Stimulated activated CD4-positive, alpha-beta T cell treated with anti-CD3 and anti-CD28 coated beads, Interleukin-12 subunit alpha, Interleukin-12 subunit beta, amount 100 ng/mL, for 48 hours (primary cell): ENCODE measurements around the gene PRKAA1.

Source experiments
- DNase-seq, 3 donors: peaks; one replicate each; pipeline ENCODE4 v3.0.0-alpha.2; 2020; ENCODE audit warnings: low read depth in 2 of 3, low spot score in 1 of 3

The PRKAA1 gene

DNA sequence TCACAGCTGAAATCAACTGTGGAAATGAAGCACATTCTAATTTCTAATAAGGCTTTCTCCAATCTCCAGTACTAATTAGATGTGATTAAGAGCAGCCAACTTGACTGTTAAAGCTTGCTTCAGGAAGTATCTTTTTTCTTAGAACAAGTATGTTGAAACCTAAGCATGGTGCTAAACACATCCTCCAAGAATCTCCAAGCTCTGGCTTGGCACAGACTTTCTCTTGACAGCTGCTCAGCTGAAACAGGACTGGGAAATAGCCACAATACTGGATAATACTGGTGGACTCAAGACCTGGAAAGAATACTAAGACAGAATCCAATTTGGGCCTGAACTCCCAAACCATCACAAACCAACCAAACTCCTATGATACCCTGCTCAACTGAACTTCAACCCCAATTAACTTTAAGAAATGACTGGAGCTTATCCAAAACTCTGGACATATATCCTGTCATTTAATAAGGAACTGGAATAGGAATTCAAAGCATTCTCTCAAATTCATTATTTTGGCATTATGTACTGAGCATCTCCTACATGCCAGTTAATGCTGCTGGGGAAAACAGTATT is 16.2 kb downstream of the PRKAA1 start:
- no peak for DNase-seq

DNA sequence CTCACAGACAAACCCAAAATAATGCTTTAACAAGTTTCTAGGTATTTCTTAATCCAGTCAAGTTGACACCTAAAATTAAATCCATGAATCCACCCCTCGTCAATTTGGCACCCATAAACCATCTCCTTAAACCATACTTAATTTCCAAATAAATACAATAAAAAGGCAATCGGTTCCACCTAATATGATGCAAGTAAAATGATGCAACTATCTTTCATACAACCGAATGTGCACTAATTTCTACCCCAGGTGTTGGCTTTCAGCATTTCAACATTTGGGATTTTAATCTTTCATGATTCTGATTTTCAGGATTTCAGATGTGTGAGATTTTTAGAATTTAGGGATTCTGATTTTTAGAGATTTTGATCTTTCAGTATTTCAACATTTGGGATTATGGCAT is 17.3 kb downstream of the PRKAA1 start:
- no peak for DNase-seq

DNA sequence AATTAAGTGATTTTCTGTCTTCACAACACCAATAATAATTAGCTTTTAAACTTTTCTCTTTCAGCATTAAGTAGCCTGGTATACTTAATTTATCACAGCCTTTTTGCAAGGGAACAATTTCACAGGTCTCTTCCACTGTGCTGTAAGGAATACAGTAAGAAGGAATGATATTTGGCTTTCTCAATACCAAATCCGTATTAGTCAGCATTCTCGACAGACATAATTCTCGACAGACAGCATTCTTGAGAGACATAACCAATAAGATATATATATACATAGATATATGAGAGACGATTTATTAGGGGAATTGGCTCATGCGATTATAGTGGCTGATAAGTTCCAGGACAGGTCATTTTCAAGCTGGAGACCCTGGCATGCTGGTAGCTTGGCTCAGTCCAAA is 18.0 kb downstream of the PRKAA1 start:
- no peak for DNase-seq

DNA sequence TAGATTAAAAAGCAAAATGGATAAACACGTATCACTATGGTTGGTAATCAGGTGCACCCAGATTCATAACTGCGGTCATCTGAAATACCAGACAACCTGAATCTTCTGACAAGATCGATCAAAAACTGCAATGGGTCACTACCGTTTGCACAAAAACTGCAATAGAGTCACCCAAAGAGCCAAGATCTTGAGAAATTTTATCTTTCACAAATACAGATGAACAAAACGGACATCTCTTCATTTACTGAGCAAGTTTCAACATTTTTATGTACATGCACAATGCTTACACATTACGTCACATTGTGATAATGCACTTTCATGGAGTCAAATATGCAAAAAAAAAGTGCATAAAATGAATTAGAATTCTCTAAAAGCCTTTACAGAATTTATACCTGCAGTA is 18.6 kb downstream of the PRKAA1 start:
- DNase-seq, result no peak

DNA sequence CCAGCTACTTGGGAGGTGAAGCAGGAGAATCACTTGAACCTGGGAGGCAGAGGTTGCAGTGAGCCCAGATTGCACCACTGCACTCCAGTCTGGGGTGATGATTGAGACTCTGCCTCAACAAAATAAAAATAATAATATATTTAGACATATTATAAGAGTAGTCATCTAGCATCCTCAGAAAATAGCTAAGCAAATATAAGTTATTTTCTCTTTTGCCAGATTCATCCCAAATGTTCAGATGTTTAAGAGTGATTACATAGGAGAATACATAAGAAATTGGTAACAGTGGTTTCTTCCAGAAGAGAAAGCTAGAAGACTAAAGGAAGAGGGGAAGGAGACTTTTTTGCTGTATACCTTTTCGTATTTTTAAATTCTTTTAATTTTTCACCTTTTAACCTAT is 20.0 kb downstream of the PRKAA1 start:
- DNase-seq, result no peak

DNA sequence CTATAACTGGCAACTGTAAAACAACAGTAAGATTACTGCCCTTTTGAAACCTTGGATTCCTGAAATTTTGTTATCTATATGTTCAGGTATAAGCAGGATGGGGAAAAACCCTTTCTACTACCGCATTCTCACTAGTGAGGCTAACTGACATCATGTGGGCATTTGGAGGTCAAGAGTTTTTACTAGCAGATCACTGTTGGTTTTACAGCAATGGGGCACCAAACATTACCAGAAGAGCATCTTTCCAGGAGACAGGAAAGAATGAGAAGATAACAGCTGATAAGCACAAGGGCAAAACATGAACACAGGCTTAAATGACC is 21.6 kb downstream of the PRKAA1 start:
- DNase-seq, result no peak

DNA sequence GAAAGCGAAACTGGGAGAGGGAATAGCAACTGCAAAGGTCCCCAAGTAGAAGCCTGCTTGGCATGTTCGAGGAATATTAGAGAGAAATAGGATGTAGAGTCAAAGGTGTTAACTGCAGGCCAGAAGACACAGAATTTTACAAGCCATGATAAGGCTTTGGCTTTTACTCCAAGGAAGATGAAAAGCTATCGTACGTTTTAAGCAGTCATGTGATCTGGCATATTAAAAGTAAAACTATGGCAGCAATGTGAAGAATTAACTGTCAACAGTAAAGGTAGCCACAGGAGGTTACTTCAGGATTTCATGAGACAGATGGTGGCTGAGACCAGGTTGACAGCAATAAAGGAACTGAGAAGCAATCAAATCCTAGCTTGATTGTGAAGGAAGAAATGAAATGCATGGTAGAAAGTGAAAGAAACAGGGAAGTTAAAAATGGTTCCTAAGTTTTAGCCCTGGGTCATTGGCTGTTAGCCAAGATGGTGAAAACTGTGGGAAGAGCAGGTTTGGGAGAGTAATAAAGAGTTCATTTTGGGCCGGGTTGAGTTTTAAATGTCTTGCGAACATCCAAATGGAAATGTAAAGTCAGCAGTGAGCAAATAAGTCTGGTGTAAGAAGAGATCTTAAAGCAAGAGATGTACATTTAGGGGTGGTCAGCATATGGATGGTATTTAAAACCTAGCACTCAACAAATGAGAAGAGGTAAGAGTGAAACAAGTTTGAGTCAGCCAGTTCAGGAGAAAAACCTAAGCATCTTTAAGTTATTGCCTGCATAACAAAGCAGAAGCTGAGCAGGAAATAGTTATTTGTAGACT is 22.1 kb downstream of the PRKAA1 start:
- DNase-seq, result no peak

DNA sequence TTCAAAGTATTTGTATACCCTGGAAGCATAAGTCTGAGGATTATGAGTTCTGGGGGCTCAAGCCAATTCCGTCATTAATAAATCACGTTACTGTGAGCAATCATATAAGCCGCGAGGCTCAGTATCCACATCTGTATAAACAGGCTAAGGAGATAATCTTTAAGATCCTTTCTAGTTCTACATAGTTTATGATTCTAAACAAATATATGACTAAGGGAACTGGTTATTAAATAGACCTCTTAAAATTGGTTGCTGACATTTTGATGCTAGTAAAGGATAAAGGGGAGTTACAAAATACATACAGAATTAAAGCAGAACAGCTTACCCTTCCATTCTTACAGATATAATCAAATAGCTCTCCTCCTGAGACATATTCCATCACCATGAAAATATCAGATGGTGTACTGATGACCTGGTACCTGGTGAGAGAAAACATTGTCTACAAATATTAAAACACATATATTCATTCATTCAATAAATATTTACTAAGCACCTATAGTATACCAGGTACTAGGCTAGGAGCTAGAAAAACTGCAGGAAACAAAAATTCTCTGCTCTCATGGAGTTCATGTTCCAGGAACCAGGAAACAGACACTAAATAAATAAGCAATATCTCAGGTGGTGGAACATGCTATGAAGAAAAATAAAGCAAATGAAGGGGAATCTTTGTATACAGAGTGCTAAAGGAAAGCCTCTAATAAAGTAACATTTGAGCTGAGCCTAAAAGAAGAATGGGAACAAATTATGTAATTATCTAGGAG is 22.9 kb downstream of the PRKAA1 start:
- DNase-seq, result no peak

DNA sequence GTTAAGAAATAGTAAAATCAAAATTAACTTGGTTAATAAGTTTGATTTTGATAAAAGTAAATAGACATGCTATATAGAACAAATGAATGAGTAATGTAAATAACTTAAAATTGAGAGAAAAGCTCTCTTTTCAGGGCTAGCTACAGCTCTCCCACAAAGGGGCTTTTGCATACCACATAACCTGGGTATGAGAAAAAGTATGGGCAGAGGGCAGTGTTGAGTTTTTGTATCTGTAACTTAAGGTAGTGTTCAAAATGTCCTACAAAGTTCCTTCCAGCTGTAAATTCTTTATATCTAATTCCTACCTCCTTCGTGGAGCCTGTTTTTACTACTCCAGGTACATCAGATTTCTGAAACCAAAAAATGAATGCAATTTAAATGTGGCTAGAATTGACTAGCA is 23.6 kb downstream of the PRKAA1 start:
- no peak for DNase-seq

DNA sequence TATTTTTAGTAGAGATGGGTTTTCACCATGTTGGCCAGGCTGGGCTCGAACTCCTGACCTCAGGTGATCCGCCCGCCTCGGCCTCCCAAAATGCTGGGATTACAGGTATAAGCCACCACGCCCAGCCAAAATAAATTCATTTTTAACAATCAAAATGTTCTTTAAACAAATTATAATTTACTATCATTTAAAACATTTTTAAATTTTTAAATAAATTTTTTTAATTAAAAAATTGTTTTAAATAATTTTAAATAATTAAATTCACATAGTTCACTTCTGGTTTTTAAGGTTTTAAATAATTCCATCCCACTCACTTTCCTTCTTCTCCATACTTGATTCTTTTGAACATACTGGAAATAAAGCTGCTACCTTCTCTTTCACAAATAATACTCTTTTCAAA is 27.4 kb downstream of the PRKAA1 start:
- DNase-seq, result no peak

DNA sequence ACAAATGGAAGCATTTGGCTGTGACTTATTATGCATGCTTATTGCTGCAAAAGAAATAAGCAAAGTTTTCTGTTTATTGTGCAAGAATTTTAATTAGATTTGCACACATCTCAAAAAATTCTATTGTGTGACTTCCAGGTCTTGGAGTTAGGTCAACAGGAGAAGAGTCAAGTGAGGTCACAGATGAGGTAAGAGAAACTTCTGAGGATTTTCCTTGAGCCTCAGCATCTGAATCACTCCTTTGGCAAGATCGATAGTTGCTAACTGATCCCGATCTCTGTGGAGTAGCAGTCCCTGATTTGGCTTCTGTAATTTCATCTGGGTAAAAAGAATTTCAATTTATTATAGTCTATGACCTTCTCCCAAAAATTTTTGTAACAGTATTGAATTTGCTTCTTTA is 35.5 kb downstream of the PRKAA1 start:
- DNase-seq, result no peak

DNA sequence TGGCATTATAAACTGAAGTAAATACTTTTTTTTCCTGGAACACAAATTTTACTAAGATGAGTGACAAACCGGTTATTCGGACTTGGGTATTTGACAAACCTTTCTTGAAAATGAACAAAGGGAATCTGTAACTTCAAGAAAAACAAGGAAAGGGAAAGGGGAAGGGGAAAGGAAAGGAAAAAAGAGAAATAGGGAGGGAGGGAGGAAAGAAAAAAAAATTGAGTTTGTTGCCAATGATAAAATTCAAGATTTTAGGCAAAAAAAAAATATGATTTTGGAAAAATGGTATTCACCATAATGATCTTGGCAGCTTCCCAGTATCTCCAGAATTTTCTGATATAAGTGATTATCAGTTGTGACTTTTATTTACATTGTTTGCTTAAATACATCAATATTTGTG is 40.8 kb downstream of the PRKAA1 start:
- DNase-seq, result no peak

DNA sequence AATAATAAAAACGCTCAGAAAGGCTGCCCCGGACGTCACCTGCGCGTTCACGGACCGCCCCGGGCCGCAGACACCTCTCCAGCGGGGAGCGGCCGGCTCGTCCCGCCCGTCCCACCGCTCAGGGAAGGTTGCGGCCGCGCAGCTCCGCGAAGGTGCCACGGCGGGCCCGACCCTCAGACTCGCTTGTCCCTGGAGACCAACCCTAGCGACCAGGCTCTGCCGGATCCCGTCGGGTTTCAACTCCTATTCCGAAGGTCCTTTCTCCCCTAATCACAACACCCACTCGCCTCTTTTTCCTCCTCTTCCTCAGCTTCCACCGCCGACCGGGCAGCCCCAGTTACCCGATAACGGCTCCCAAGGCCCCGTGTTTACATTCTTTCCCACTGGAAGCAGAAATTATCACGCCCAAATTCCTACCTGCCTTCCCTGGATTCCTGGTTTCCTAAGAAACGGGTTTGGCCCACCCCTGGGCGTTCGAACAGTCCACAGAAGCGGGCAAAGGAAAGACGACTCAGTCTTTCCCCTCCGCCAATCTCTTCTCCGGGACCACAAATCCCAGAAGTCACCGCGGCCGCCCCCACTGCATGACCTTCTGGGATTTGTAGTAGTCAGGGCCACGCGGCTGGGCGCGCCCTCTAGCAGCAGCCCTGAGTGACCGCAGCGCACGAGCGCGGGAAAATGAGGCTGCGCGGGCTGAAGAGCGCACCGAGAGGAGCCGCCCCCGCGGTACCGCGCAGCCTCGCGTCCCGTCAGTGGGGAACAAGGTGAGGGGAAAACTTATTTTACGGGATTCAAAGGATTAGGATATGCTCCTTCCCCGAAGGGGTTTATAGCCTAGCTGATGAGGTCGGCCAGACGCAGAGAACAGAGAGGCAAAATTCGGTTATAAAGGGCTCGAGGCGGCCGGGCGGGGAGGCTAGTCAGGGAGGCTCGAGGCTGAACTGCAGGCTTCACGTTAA is 42.5 kb downstream of the PRKAA1 start, which contains the start of gene TTC33:
Gene TTC33, minus strand, starts transcription at position 555 of the 959 bp plus-strand sequence. CDS start 8,943 bp downstream, outside the sequence.
- peak; percentile 93 to 94 (median 93) for DNase-seq

DNA sequence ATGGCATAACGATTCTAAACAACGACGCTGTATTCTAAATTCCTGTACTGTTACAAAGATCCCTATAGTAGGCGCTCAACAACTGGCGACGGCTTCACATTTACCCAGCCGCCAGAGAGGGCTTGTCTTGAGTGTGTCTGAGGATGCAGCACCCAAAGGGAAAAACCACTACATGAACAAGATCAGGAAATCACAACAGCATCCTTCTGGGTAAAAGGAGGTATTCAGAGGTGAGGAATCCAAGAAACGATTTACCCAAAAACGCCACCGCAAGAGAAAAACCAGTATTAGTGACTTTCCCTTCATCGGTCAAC is 43.1 kb downstream of the PRKAA1 start:
- peak; percentile 50 to 58 (median 52) for DNase-seq

DNA sequence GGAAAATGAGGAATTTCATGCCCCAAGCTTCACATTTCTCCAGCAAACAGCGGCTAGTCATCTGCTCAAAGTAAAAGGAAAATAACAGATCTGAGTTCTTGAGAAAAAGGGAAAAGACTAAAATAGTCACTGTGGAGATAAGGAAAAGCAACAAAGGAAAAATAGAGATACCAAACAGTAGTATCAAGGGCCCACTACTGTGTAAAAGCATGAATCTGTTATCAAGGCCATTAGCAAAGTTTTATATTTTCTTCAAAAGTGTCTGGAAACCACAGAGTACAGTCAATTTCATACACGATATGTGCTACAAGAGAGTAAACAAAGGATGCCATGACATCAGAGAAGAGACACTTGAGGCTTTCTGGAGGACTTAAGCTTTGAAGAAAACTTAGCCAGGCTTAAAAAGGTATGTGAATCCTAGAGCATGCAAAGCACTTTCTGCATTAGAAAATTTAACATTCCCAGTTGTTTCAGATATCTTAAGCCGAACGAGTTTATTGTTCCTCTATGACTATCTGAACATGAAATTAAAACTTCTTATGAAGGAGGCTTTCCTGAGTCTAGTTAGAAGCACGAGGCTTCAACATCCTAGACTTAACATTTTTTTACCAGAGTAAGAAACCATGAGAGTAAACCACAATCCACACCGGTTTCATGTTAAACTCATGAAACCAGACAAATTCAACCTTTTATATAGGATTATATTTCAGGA is 43.6 kb downstream of the PRKAA1 start:
- DNase-seq, result no peak

DNA sequence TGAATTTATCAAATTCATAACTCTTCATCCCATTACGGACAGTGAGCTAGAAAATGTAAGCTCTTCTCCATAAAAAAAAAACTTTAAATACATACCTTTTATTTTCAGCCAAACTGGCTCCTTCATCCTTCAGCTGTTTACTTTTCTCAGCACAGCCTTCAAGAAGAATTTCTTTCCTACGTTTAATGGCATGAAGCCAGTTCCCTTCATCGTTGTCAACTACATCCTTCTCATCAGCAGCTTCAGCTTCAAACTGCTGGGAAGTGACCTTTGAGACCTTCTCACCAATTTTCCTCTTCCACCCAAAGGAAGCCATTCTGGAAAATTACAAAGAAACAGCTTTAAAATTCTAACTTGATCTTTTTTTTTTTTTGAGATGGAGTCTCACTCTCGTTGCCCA is 51.5 kb downstream of the PRKAA1 start:
- DNase-seq, result no peak

DNA sequence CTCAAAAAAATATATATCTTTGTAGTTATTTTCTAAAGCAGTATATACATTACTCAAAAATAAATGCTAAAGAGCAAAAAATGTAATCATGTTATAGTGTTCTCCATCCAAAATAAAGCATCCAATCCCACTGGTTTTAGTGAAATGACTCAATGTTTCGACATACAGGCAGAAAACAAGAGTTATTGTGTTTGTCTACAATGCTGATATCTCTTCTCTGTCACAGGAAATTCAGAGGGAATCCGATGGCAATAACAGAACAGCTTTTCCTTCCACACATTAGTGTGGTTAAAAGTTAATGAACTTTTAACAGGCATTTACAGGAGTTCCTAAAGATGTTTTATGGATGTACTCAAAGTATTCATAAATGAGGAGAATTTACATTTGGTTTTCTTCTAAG is 54.4 kb downstream of the PRKAA1 start:
- DNase-seq, result no peak

DNA sequence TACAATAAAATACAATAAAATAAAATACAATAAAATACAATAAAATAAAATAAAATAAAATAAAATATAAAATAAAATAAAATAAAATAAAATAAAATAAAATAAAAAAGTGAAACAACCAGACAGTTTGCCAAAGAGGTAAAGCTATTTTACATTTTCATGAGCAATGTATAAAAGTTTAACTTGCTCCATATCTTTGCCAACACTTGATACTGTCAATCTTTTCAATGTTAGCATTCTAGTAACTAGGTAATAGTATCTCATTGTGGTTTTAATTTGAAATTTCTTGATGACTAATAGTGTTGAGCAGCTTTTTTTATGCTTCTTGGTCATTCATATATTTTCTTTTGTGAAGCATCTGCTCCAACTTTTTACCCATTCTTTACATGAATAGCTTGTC is 59.7 kb downstream of the PRKAA1 start:
- DNase-seq, result no peak

DNA sequence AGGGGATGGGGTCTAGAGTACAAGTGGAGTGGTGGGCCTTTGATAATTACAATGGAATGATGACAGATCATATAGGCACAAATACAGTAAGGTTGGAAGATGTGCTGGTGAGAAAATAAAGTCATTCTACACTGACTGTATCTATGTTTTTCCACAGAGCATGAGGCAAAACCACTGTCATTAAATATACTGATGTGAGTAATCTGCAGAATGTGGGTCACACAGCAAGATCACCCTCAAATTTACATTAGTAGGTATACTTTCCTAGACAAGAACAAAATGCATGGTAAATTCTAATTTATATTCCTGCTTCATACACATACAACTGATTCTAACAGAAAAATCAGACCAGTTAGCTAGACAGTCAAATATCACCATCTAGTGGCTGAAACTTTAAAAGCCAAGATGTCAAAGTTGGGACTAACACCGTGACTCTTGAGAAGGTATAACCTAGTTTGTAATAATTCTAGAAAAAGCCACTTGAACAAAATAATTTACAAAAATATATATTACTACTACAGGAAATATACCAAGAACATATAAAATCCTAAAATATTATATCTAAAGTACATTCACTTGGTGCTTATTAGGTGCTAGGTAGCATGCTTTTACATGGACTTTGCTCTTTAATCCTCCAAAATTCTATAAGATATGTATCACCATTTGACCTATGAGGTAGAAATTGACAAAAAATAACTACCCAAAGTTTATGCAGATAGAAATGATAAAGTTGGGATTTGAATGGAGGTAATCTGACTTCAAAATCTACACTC is 61.9 kb downstream of the PRKAA1 start:
- DNase-seq, result peak in 1 of 3 donors; percentile 49

DNA sequence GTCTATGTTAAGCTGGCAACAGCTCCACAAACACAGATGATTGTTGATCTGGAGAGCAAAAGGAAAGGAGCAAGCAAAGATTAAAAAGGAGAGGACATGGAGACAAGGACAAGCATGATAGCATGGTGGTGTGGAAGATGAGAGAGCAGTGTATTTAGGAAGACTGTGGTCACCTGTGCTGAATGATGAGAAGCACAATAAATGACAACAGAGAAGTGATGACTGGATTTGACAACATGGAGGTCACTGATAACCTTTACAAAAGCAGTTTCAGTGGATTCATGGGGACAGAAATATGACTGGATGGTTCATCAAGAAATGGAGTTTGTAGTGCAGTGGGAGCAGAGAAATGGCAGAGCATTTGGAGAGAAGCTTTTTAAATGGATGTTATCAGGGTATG is 62.6 kb downstream of the PRKAA1 start:
- DNase-seq, result no peak
